GM12801 (cell line): Measurements from ENCODE around the gene DENND5A.

Source experiments
- CTCF ChIP-seq: IDR thresholded peaks from one replicate; pipeline ENCODE4 v1.5.1; 2011; ENCODE audit warnings: control low read depth; ENCODE audit not compliant: insufficient read length; ENCODE audit errors: extremely low read depth

DENND5A gene

GRCh38 chr11:9247863-9248262 is 17.3 kb downstream of the DENND5A start:
- no peak for TF ChIP-seq CTCF

GRCh38 chr11:9232482-9232881 is 32.7 kb downstream of the DENND5A start:
- no peak for TF ChIP-seq CTCF

GRCh38 chr11:9231848-9232177 is 33.3 kb downstream of the DENND5A start:
- no peak for TF ChIP-seq CTCF

- TF ChIP-seq CTCF: no peak
Measured at GRCh38 chr11:9230296-9230695, 34.9 kb downstream of the DENND5A start.

GRCh38 chr11:9228091-9228490 is 37.1 kb downstream of the DENND5A start:
- no peak for TF ChIP-seq CTCF

GRCh38 chr11:9225748-9226298 is 39.3 kb downstream of the DENND5A start:
- TF ChIP-seq CTCF: no peak

GRCh38 chr11:9222654-9223053 is 42.5 kb downstream of the DENND5A start:
- no peak for TF ChIP-seq CTCF

- TF ChIP-seq CTCF: no peak
Measured at GRCh38 chr11:9219572-9219971, 45.6 kb downstream of the DENND5A start.
